PFSK-1 (cell line): Measurements from ENCODE around the gene GAL3ST2.

Experiments
- FOXP2 ChIP-seq: optimal IDR thresholded peaks from 2 replicates; pipeline ENCODE3; 2011; ENCODE audit warnings: borderline replicate concordance, control low read depth, inconsistent platforms; ENCODE audit not compliant: insufficient read depth; ENCODE audit errors: extremely low read length, extremely low read depth
- POLR2AphosphoS5 ChIP-seq: IDR thresholded peaks from 2 replicates; pipeline ENCODE4 v1.6.1; 2012; ENCODE audit warnings: low read depth, mild to moderate bottlenecking, control low read depth, low read length, moderate library complexity
- SIN3A ChIP-seq: IDR thresholded peaks from 2 replicates; pipeline ENCODE4 v1.6.1; 2012; ENCODE audit warnings: mild to moderate bottlenecking, low read length, moderate library complexity, borderline replicate concordance; ENCODE audit not compliant: insufficient read depth
- TAF1 ChIP-seq: IDR thresholded peaks from 2 replicates; pipeline ENCODE4 v1.6.1; 2012; ENCODE audit warnings: low read length, control low read depth, borderline replicate concordance; ENCODE audit not compliant: insufficient read depth
- TF ChIP-seq, protein P1 (sequence below), 2 experiments: IDR thresholded peaks; 2 replicates each; pipeline versions ENCODE4 v1.6.1 to v1.8.0; 2011 to 2012; ENCODE audit warnings: low read depth in 2 of 2, low read length in 2 of 2, control low read depth in 1 of 2, inconsistent platforms in 1 of 2, mild to moderate bottlenecking in 1 of 2, moderate library complexity in 1 of 2; ENCODE audit not compliant: insufficient read depth in 1 of 2

Gene GAL3ST2

GRCh38 chr2:241822264-241822623 lies 45.6 kb downstream of the GAL3ST2 start:
- TF ChIP-seq TAF1 (no peak), POLR2AphosphoS5 (no peak)

DNA sequence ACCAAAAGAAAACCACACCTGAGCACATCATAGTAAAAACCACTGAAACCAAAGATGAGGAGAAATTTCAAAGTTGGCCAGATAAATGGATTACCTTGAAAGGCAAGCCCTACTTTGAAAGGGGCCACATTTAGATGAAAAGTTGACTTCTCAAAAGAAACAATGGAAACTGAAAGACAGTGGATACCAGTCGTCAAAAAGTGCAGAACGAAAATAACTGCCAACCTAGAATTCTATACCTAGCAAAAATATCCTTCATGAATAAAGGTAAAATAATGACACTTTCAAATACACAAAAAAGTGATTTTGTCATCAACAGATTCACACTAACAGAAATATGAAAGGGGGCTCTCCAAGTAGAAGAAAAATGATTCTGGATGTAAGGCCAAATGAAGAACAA lies 50.8 kb downstream of the GAL3ST2 start:
- TF ChIP-seq TAF1, result no peak
- TF ChIP-seq SIN3A, result no peak
- TF ChIP-seq, protein P1, sequence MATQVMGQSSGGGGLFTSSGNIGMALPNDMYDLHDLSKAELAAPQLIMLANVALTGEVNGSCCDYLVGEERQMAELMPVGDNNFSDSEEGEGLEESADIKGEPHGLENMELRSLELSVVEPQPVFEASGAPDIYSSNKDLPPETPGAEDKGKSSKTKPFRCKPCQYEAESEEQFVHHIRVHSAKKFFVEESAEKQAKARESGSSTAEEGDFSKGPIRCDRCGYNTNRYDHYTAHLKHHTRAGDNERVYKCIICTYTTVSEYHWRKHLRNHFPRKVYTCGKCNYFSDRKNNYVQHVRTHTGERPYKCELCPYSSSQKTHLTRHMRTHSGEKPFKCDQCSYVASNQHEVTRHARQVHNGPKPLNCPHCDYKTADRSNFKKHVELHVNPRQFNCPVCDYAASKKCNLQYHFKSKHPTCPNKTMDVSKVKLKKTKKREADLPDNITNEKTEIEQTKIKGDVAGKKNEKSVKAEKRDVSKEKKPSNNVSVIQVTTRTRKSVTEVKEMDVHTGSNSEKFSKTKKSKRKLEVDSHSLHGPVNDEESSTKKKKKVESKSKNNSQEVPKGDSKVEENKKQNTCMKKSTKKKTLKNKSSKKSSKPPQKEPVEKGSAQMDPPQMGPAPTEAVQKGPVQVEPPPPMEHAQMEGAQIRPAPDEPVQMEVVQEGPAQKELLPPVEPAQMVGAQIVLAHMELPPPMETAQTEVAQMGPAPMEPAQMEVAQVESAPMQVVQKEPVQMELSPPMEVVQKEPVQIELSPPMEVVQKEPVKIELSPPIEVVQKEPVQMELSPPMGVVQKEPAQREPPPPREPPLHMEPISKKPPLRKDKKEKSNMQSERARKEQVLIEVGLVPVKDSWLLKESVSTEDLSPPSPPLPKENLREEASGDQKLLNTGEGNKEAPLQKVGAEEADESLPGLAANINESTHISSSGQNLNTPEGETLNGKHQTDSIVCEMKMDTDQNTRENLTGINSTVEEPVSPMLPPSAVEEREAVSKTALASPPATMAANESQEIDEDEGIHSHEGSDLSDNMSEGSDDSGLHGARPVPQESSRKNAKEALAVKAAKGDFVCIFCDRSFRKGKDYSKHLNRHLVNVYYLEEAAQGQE (IDR thresholded peaks at IDR 0.05; ENCODE audit: insufficient read depth in 1 of 2, low read depth in 2 of 2, low read length in 2 of 2), result no peak
- no peak for TF ChIP-seq POLR2AphosphoS5
- TF ChIP-seq FOXP2, result no peak

- TF ChIP-seq FOXP2, result no peak
- TF ChIP-seq, protein P1 (IDR thresholded peaks at IDR 0.05; ENCODE audit: insufficient read depth in 1 of 2, low read depth in 2 of 2, low read length in 2 of 2), result 0 out of 4 replicates have a peak, but pooled peaks of 1 of the 2 experiments have one; percentile 14
These were observed 56.6 kb downstream of the GAL3ST2 start for GRCh38 chr2:241833101-241833663.

- no peak for TF ChIP-seq POLR2AphosphoS5
- TF ChIP-seq, protein P1 (IDR thresholded peaks at IDR 0.05; ENCODE audit: insufficient read depth in 1 of 2, low read depth in 2 of 2, low read length in 2 of 2), result no peak
- no peak for TF ChIP-seq TAF1
- no peak for TF ChIP-seq SIN3A
- TF ChIP-seq FOXP2, result no peak
These were observed 58.0 kb downstream of the GAL3ST2 start for GRCh38 chr2:241834527-241835210.

GRCh38 chr2:241835611-241836010 lies 59.0 kb downstream of the GAL3ST2 start:
- TF ChIP-seq, protein P1 (IDR thresholded peaks at IDR 0.05; ENCODE audit: insufficient read depth in 1 of 2, low read depth in 2 of 2, low read length in 2 of 2), result no peak
- no peak for TF ChIP-seq SIN3A
- TF ChIP-seq TAF1, result no peak
- no peak for TF ChIP-seq POLR2AphosphoS5
- TF ChIP-seq FOXP2, result no peak
